ENCODE data around the gene ELOVL5.
A peak's percentile ranks its signal among the peaks of the same experiment; 100 is the strongest.
"Not testable (repeated sequence)": the region's sequence is repeated elsewhere in the genome, so short reads cannot be mapped to it uniquely, and the experiment has no call there.

The ELOVL5 gene

DNA sequence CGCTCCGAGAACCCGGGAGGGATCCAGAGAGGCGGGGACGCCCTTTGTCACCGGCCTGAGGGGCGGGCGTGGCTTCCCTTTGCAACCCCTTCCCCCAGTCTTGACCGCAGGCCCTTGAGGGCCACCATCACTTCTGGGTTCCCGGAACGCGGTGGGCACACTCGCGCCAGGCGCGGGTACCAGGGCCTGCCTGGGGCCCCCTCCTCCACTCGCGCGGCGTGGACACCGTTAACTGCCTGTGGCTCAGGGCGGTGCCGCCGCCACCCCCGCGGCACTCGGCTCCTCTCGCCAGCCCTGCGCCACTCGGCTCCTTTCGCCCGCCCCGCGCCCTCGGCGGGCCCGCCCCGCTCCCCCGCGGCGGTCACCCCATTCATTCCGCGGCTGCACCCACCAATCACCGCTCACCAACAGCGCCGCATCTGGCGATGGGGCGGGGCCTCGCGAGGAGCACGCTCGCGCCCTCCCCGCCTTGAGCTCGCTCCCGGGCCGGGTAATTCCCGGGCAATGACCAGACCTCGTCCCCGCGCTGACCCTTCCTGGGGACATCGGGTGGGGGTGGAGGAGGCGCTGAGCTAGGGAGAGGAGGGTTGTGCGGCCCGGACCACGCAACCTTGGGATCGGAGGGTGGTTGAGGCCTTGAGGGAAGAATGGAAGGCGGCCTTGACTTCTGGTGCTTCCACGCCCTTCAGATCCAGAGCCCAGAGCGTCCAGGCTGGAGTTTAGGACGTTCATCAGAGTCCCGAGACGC lies 10.5 kb upstream of the ELOVL5 start:
- peak; percentile 78 to 86 for DNase-seq (ENCODE audit: low read depth in 2 of 2)

DNA sequence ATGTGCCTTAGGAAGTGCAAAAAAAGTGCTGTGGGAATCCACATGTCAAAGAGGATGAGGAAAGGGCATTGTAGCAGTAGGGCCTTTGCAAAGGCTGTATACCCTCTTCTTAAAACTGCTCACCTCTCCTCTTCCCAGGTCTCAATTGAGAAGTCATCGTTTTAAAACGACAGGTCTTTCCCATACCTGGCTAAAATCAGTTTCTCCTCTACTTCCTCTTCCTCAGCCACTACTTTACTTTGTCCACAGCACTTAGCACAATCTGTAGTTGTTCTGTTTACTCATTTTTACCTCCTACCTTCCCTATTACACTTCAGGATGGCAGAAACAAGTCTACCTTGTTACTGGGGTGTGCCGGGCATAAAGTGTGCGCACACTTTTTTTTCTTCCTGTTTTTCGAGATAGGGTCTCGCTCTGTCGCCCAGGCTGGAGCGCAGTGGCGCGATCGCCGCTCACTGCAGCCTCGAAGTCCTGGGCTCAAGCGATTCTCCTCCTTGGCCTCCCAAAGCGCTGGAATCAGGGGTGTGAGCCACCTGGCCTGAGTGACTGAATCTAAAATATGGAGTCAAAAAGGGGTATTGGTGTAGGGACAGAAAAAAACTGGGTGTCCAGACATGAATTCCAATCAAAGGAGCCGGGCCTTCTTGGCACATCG lies 9.8 kb upstream of the ELOVL5 start:
- DNase-seq (ENCODE audit: low read depth in 2 of 2), result no peak

DNA sequence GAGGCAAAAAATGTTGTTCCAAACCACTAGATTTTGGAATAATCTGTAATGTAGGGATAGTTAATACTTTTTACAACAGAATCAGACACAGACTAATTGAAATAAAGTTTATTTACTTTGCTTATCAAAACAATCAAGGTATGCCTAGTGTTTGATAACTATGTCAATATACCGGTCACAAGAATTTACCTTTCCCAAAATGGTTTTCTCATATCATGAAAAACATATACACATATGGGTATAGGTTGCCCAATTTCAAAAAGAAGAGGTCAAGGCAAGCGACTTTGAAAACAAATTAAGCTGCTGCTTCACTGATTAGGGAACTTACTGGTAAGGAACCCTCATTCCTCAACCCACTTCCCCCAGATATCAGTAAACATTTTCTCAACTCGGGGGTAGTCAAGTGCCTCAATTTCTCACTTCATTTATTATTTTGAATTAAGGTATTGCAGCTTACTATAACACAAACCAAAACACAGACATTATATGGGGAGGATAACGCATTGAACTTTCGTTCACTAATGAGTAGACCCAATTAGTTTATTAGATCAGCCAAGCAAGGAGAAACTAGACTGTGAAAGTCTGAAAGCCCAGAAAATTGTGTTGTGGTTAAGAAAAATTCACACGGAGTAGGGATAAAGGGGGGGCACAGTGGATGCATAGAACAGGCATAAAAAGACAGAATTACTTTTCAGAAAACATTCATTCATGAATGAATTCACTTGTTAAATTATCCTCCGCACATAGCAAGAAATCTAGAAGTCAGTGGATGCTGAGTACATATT lies 9.0 kb upstream of the ELOVL5 start:
- DNase-seq (ENCODE audit: low read depth in 2 of 2), result no peak

DNA sequence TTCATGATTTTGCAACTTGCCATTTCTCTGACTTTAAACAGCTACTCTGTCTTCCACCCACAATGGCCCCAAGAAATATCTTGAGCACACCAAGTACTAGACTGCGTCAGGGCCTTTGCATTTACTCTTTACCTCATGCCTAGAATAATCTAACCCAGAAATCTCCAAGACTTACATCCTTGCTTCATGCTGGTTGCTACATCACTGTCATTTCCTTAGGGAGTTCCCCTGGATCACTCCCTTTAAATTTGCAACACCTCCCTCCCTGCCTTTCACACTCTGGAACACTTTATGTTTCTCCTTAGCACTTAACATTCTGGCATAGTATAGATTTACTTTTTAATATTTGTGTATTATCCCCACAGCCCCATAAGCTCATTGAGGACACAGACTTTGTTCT lies 4.9 kb upstream of the ELOVL5 start:
- DNase-seq (ENCODE audit: low read depth in 2 of 2), result no peak

DNA sequence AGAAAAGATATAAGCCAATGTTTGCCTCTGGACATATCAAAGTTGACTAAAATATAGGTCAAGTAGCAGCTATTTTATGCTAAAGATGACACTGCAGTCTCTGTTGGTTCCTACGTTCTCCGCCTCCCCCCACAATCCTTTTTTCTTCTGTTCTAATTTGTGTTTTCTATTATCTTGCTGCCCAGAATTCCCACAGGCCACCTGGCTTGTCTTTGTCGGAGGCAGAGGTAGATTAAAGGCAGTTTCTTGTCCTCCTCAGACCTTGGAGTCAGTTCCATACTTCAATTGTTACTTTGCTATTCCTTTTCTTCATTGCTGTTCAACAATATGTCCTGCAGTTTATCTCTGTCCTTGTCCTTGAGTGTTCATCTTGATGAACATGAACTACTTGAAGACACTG lies 3.6 kb upstream of the ELOVL5 start:
- no peak for DNase-seq (ENCODE audit: low read depth in 2 of 2)

DNA sequence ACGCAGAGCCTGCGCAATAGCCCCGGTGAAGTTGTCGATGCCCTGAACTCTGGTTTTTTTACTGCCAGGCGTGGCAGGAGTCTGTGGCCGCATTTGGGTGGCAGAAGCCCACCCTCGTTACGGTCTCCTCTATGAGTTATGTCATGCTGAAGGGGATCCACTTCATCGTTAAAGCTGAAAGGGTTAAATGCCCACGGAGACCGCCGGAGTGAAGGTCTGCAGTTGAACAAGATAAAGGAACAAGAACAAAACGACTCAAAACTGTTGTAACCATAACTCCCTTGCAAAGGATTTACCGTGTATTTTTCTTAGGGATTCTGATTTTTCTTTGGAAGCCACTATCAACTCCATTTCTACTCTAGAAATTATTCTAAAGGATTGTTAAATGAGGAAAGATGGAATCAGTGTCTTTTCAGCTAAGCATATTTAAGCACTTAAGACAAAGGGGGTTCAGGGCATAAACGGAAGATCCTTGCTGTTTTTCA lies 501 bp upstream of the ELOVL5 start:
- no peak for DNase-seq (ENCODE audit: low read depth in 2 of 2)

DNA sequence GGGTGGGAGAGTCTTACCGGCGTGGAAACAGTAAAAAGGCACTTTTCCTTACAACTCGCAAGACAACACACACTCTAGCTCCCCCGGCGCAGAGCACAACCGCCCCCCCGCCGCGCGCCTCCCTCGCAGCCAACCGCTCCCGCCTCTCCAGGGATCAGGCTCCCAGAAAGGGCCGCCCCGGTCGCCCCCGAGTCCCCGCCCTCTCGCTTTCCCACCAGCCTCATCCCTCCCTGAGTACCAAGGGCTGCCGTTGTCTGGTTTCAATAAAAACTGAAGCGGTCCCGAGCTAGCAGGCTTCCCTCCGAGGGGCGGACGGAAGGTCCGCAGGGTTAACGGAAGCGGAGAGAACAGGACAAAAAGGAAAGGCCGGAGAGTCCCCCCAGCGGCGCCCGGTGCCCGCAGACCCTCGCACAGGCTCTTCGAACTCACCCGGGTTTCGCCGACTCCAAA lies 804 bp downstream of the ELOVL5 start:
- peak in 1 of 2 donors; percentile 21 for DNase-seq (ENCODE audit: low read depth in 2 of 2)

DNA sequence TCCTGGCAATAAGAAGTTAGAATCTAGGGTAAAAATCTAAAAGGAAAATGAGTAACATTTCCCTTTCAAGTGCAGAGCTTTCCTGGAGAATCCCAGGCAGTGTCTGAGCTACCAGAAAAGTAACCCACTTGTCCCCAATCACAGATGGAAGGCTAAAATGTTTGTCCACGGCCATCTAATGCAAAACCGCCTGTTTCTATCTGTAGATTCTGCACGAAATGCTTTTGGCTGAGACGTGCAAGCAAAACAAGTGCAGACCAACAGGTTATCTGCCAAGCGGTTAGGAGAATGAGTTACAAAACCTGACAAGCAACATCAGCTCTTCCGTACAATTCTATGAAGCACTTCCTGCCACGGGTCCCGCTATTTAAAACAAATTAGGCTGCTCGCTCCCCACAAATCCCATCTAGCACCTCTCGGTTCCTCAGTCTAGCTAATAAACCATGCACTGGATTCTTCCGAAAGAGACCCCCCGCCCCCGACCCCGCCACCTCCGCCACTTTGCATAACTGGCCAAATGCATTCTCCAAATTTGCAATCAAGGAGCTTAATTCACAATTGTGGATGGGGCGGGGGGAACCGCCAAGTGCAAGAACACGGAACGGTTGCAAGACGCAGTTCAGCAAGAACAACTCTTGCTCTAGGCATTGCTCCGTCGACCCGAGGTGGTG lies 1.4 kb downstream of the ELOVL5 start:
- no peak for DNase-seq (ENCODE audit: low read depth in 2 of 2)

DNA sequence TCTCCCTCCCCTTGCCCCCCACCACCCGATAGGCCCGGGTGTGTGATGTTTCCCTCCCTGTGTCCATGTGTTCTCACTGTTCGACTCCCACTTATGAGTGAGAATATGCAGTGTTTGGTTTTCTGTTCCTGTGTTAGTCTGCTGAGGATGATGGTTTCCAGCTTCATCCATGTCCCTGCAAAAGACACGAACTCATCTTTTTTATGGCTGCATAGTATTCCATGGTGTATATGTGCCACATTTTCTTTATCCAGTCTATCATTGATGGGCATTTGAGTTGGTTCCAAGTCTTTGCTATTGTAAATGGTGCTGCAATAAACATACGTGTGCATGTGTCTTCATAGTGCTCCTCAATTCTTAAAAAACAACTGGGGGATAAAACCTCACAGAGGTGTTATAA lies 2.7 kb downstream of the ELOVL5 start:
- not testable (repeated sequence) for DNase-seq (ENCODE audit: low read depth in 2 of 2)

DNA sequence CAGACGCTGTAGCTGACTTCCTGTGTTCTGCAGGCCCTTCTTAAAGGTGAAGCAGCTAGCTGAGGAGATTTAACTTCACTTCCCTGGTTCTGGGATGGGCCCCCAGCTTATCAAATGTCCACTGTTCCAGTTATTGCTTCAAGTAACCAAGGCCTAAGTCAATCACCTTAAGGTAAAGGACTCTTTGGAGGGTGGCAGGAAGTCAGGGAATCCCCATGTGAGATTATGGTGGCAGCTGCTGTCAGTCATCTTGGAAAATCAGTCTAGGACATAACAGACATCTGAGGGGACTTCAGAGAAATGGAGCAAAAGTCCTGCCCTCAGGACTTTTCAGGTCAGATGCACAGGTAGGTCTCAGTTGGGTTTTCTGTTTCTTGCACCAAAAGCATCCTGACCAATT lies 3.8 kb downstream of the ELOVL5 start:
- no peak for DNase-seq (ENCODE audit: low read depth in 2 of 2)

DNA sequence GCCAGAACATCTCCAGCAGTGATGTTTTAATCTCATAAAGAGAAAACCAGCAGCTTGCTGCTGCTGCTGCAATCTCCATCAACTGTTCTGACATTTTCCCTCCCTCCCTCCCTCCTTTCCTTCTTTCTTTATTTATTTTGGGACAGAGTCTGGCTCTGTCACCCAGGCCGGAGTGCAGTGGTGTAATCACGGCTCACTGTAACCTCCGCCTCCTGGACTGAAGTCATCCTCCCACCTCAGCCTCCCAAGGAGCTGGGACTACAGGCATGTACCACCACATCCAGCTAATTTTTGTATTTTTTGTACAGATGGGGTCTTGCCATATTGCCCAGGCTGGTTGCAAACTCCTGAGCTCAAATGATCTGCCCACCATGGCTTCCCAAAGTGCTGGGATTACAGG lies 5.7 kb downstream of the ELOVL5 start:
- no peak for DNase-seq (ENCODE audit: low read depth in 2 of 2)

DNA sequence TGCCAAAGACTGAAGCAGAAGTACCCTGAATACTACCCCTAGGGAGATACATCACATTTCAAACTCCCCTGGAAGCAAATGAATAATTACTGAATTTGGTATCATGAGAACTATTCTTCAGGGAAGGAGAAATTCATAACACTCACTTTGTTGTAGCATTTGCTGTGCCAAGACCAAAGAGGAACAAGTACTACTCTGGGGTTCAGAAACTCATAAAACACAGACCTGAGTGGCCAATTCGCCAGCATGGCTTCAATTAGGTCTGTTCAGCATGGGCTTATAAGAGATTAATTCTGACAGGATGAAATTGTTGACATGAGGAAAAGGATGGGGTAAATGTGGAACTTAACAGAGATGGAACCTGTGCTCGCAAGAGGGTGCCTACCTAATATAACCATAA lies 6.5 kb downstream of the ELOVL5 start:
- no peak for DNase-seq (ENCODE audit: low read depth in 2 of 2)

DNA sequence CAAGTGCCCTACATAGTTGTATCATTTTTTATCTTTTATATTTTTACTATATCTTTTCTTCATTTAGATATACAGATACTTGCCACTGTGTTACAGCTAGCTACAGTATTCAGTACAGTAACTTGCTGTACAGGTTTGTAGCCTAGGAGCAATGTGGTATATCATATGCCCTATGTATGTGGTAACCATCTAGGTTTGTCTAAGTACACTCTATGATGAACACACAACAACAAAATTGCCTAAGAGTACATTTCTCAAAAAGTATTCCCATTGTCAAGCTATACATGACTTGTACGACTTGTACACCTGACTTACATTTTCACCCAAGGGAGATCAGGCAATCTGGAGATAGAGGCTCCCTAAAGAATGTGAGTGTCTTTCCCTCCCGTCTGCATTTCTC lies 8.2 kb downstream of the ELOVL5 start:
- DNase-seq (ENCODE audit: low read depth in 2 of 2), result no peak

DNA sequence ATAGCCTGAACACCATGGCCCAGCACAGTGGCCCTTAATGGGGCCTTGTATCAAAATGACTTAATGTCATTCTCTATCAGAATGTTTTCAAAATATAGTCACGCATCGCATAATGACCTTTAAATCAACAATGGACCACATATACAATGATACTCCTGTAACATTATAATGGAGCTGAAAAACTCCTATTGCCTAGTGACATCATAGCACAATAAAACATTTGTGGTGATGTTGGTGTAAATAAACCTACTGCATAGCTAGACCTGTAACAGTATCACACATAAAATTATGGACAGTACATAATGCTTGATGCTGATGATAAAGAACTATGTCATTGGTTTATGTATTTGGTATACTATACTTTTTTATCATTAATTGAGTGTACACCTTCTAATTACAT lies 9.3 kb downstream of the ELOVL5 start:
- DNase-seq (ENCODE audit: low read depth in 2 of 2), result no peak

DNA sequence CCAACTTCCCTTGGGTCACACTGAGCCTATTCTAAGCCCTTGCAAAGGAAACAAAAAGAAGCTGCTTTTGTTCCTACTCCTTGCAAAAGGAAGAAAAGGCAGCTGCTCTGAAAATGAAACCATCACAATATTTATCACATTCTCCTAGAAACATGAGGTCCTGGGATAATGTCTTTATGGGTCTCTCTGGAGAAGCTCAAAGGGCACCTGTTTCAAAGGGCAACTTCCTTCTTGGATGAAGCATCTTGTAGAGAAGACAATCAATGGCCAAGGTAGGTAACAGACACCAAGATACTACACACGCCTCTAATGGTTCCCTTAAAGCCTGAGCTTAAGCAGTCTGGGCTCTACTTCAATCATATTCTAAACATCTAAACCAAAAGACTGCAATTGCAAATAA lies 10.4 kb downstream of the ELOVL5 start:
- DNase-seq (ENCODE audit: low read depth in 2 of 2), result no peak

DNA sequence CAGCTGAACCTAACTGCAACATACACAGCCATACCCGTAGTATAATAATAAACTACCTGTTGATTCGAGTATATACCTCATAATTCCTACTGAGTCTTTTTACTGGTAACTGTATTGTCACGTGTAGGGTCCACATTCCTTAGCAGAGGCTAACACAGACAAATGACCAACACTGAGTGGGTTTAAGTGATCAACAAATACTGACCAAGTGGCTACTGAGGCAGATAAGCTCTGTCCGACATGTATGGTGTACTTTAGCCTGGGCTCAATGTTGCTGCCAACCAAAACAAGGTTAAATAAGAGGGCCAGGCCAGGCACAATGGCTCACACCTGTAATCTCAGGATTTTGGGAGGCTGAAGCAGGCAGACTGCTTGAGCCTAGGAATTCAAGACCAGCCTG lies 12.7 kb downstream of the ELOVL5 start:
- no peak for DNase-seq (ENCODE audit: low read depth in 2 of 2)

DNA sequence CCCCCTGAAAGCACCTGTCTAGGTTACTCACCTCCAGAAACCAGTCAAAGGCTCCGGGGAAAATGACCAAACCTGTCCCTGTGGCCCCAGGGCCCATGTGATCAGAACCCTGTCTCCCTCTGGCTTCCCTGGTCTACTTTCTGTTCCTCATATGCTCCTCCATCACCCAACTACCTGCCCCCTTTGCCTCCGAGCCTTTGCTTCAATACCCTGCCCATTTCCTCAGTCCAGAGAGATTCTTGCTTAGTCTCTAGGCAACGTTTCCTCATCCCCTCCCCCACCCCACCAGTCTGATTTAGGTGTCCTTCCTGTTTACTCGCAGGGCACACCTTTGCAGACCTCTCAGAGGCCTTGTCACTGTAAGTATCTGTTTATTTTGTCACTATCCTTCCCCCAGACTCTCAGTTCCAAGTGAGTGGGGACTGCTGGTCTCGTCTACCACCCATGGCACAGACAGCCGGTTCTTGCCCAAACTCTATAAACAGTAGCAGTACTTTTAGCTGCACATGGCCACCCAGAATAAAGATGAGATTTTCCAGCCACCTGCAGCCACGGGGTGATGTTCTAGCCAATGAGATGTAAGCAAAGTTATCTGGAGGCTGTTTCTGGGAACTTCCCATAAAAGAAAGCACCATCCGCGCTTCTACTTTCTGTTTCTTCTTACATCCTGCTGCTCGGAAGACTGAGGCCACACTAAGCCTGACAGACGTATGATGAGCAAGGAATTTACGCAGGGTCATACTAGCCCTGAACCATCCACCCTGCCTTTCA lies 13.3 kb downstream of the ELOVL5 start:
- peak in 1 of 2 donors; percentile 48 for DNase-seq (ENCODE audit: low read depth in 2 of 2)

DNA sequence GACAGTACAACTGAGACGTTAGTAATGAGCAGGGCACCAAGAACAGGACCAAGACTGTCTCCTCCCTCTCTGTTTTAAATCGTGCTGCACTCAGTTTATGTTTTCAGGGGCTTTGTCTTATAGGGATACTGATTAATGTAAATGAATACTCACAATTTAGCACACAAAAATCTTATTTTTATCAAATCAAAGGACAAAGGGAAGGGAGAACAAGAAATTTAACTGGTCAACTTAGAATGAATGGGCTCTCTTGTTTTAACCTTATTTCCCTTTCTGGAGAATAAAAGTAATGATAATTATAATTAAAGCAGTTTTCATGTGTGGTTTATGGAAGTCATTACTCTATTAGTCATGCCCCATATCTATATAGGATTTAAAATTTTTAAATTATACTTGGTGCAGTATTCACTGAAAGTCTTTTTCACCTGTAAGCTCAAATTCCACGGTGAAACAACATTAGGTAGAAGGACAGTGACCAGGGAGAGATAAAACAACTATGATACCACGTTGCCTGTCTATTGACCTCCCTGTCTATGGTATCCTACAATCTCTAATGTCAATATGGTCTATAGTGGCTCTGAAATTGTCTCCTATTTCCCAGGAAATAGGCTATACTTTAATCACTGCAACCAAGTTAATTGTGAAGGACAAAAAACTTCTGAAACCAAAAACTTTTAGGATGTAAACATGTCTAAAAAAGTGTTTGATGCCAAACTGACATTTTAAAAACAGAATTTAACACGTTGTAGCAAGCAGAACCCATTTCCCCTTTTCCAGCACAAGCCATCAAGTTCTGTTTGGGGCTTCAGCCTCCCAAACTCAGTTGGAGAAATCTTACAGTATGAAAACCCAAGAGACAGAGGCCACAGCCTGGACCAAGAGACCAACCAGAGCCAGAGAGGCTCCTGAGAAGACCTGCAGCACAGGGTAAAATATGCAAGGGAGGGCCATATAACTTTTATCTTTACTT lies 15.0 kb downstream of the ELOVL5 start:
- no peak for DNase-seq (ENCODE audit: low read depth in 2 of 2)

DNA sequence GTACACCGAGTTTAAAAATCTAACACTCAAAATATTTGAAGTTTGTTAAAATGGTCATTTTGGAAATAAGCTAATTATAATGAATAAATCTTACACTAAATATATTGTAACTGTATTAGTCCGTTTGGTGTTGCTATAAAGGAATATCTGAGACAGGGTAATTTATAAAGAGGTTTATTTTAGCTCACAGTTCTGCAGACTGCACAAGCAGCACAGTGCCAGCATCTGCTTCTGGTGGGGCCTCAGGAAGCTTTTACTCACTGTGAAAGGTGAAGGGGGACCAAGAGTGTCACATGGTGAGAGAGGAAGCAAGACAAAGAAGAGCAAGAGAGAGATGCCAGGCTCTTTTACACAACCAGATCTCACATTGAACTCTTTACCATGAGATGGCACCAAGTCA lies 17.1 kb downstream of the ELOVL5 start:
- no peak for DNase-seq (ENCODE audit: low read depth in 2 of 2)

DNA sequence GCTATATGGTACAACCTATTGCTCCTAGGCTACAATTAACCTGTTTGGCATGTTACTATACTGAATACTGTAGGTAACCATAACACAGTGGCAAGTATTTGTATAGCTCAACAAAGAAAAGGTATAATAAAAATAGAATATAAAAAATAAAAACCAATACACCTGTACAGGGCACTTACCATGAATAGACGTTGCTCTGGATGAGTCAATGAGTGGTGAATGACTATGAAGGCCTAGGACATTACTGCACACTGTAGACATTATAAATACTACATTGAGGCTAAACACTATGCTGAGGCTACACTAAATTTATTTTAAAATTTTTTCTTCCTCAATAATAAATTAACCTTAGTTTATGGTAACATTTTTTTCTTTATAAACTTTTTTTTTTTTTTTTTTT lies 18.6 kb downstream of the ELOVL5 start:
- no peak for DNase-seq (ENCODE audit: low read depth in 2 of 2)
